Mesothelial cell of epicardium (in vitro differentiated cells): ENCODE measurements around the gene NSF. TPM values are rescaled to one million over a fixed set of nuclear protein-coding genes. Genes with fewer than 3 reads are reported as not detected.

Source experiments
- DNase-seq, 2 experiments: peaks; one replicate each; pipeline ENCODE4 v3.0.0; 2021; ENCODE audit warnings: low spot score in 2 of 2; ENCODE audit not compliant: unreplicated experiment in 2 of 2
- H3K27ac Mint-ChIP-seq: 2 replicates; pipeline ENCODE4 v1.8.0; 2021; ENCODE audit warnings: mixed read lengths
- H3K27me3 Mint-ChIP-seq: 2 replicates; pipeline ENCODE4 v1.8.0; 2021; ENCODE audit warnings: low read depth, mixed read lengths
- H3K36me3 Mint-ChIP-seq: 2 replicates; pipeline ENCODE4 v1.8.0; 2021; ENCODE audit warnings: mixed read lengths
- H3K4me1 Mint-ChIP-seq: 2 replicates; pipeline ENCODE4 v1.8.0; 2021; ENCODE audit warnings: mixed read lengths
- H3K4me3 Mint-ChIP-seq: 2 replicates; pipeline ENCODE4 v1.8.0; 2021; ENCODE audit warnings: mild to moderate bottlenecking, moderate library complexity, mixed read lengths
- H3K9me3 Mint-ChIP-seq: 2 replicates; pipeline ENCODE4 v1.8.0; 2021; ENCODE audit warnings: mixed read lengths
- CTCF ChIP-seq: fragments of 200-600 bp; sonication (generic); IDR thresholded peaks from one replicate; pipeline ENCODE4 v1.5.0; 2021; ENCODE audit warnings: antibody characterized with exemption; ENCODE audit not compliant: unreplicated experiment
- total RNA-seq: library from RNA; stranded (reverse); gene quantifications from 3 replicates; pipeline ENCODE4 v1.2.1, GENCODE V29; 2021

The NSF gene
- total RNA-seq, 1 donor from 2014 or later: 32.8 TPM

GRCh38 chr17:46730679-46731078, 140.2 kb downstream of the NSF start:
- Mint-ChIP-seq H3K4me1 (peaks cover 51% of the 10 kb centered on the region), H3K9me3 (no peaks in the 10 kb centered on the region), H3K27me3 (no peaks in the 10 kb centered on the region), H3K4me3 (no peak overlapping the region), H3K27ac (no peak overlapping the region), H3K36me3 (peaks cover 4% of the 10 kb centered on the region)
- DNase-seq: no peak
- TF ChIP-seq CTCF: no peak

GRCh38 chr17:46732160-46732559, 141.7 kb downstream of the NSF start:
- Mint-ChIP-seq H3K36me3 (peaks cover 4% of the 10 kb centered on the region), H3K27me3 (no peaks in the 10 kb centered on the region), H3K4me1 (peaks cover 38% of the 10 kb centered on the region), H3K9me3 (no peaks in the 10 kb centered on the region), H3K4me3 (no peak overlapping the region), H3K27ac (peak overlapping the region; percentile 85)
- no peak for DNase-seq
- no peak for TF ChIP-seq CTCF

GRCh38 chr17:46732754-46733398, 142.4 kb downstream of the NSF start:
- H3K27ac Mint-ChIP-seq: peak overlapping the region; percentile 85
- H3K4me3 Mint-ChIP-seq: no peak overlapping the region
- no peaks in the 10 kb centered on the region for H3K9me3 Mint-ChIP-seq

GRCh38 chr17:46733837-46734475, 143.5 kb downstream of the NSF start:
- no peak for DNase-seq
- H3K4me3 Mint-ChIP-seq: no peak overlapping the region
- H3K27me3 Mint-ChIP-seq: no peaks in the 10 kb centered on the region
- no peak for TF ChIP-seq CTCF
- peaks cover 4% of the 10 kb centered on the region for H3K36me3 Mint-ChIP-seq
- peaks cover 33% of the 10 kb centered on the region for H3K4me1 Mint-ChIP-seq
- H3K9me3 Mint-ChIP-seq: no peaks in the 10 kb centered on the region
- H3K27ac Mint-ChIP-seq: no peak overlapping the region

More at GRCh38 chr17:46732754-46733398, 142.4 kb downstream of the NSF start:
- no peaks in the 10 kb centered on the region for H3K27me3 Mint-ChIP-seq
- TF ChIP-seq CTCF: no peak
- DNase-seq: no peak
- peaks cover 4% of the 10 kb centered on the region for H3K36me3 Mint-ChIP-seq
- H3K4me1 Mint-ChIP-seq: peaks cover 31% of the 10 kb centered on the region

- H3K9me3 Mint-ChIP-seq: no peaks in the 10 kb centered on the region
- no peak for TF ChIP-seq CTCF
- no peaks in the 10 kb centered on the region for H3K36me3 Mint-ChIP-seq
- no peak overlapping the region for H3K27ac Mint-ChIP-seq
- peaks cover 46% of the 10 kb centered on the region for H3K4me1 Mint-ChIP-seq
- H3K27me3 Mint-ChIP-seq: no peaks in the 10 kb centered on the region
- no peak for DNase-seq
- H3K4me3 Mint-ChIP-seq: no peak overlapping the region
These were observed 145.6 kb downstream of the NSF start for GRCh38 chr17:46736100-46736499.
